ENCODE data around the gene TOX3.

- TF ChIP-seq POLR2AphosphoS5 (IDR thresholded peaks at IDR 0.05) (no peak), POLR2A (IDR thresholded peaks at IDR 0.05) (no peak), CTCF (IDR thresholded peaks at IDR 0.05) (no peak), EP300 (IDR thresholded peaks at IDR 0.05) (no peak)
Observed at GRCh38 chr16:52561910-52562741, 15.2 kb upstream of the TOX3 start.

All from gastroesophageal sphincter (tissue), 3 donors.